PC-9 (cell line): ENCODE measurements around the gene PTPN11. TPM values are rescaled to one million over a fixed set of nuclear protein-coding genes. Genes with fewer than 3 reads are reported as not detected.

Source experiments
- BruUV-seq: library from RNA; stranded (reverse); fragments of 400-500 nt; replicated peaks from 2 replicates; lab custom pipeline; 2021; lab: Mats Ljungman, UMichigan
- CTCF ChIA-PET: fragments of 300-600 bp; sonication (Branson Sonifier 250); formaldehyde crosslinking; loops from one replicate; lab custom pipeline; 2022; ENCODE audit warnings: antibody characterized with exemption; lab: Charles Lee
- POLR2A ChIA-PET: fragments of 300-600 bp; sonication (Branson Sonifier 250); formaldehyde crosslinking; loops from one replicate; lab custom pipeline; 2022; ENCODE audit warnings: antibody characterized with exemption; ENCODE audit not compliant: unreplicated experiment; lab: Charles Lee
- DNase-seq, 2 experiments: peaks; one replicate each; pipeline versions ENCODE4 v3.0.0 to v3.0.0-alpha.2; 2015 to 2022; ENCODE audit warnings: mixed read lengths in 1 of 2
- H2AFZ ChIP-seq: fragments of 200-600 bp; sonication (generic); 2 replicates; pipeline ENCODE4 v1.8.1; 2017; ENCODE audit warnings: antibody characterized with exemption
- H3F3A ChIP-seq: fragments of 200-600 bp; sonication (generic); 2 replicates; pipeline ENCODE4 v1.8.1; 2017; ENCODE audit warnings: antibody characterized with exemption, mild to moderate bottlenecking, low read depth; ENCODE audit not compliant: insufficient read depth
- H3K27ac ChIP-seq: fragments of 200-600 bp; sonication (generic); 2 replicates; pipeline ENCODE4 v1.6.1; 2016; ENCODE audit warnings: mixed run types
- H3K27me3 ChIP-seq: fragments of 200-600 bp; sonication (generic); 2 replicates; pipeline ENCODE4 v1.6.1; 2016; ENCODE audit warnings: low read depth, mixed run types; ENCODE audit not compliant: insufficient read depth
- H3K36me3 ChIP-seq: fragments of 200-600 bp; sonication (generic); 2 replicates; pipeline ENCODE4 v1.6.1; 2016; ENCODE audit warnings: low read depth, mixed run types
- H3K4me1 ChIP-seq: fragments of 200-600 bp; sonication (generic); replicated peaks from 2 replicates; pipeline ENCODE4 v1.6.1; 2016; ENCODE audit warnings: mixed run types; ENCODE audit not compliant: insufficient read depth
- H3K4me2 ChIP-seq: fragments of 200-600 bp; sonication (generic); 2 replicates; pipeline ENCODE4 v1.6.1; 2017; ENCODE audit warnings: mixed run types
- H3K4me3 ChIP-seq: fragments of 200-600 bp; sonication (generic); 2 replicates; pipeline ENCODE4 v1.6.1; 2016; ENCODE audit warnings: mixed run types
- H3K79me2 ChIP-seq: fragments of 200-600 bp; sonication (generic); 2 replicates; pipeline ENCODE4 v1.6.1; 2017; ENCODE audit warnings: low read depth, mixed run types
- H3K9me2 ChIP-seq: fragments of 200-600 bp; sonication (generic); 2 replicates; pipeline ENCODE4 v1.8.1; 2017; ENCODE audit warnings: mild to moderate bottlenecking; ENCODE audit not compliant: insufficient read depth
- H3K9me3 ChIP-seq: fragments of 200-600 bp; sonication (generic); 2 replicates; pipeline ENCODE4 v1.8.1; 2016; ENCODE audit warnings: low read depth; ENCODE audit not compliant: insufficient read depth
- H4K20me1 ChIP-seq: fragments of 200-600 bp; sonication (generic); 2 replicates; pipeline ENCODE4 v1.8.1; 2017; ENCODE audit not compliant: insufficient read depth
- CTCF ChIP-seq: fragments of 200-600 bp; sonication (generic); conservative IDR thresholded peaks from 2 replicates; pipeline ENCODE4 v1.6.1; 2017; ENCODE audit warnings: mixed run types, antibody characterized with exemption, mild to moderate bottlenecking, moderate library complexity
- EZH2 ChIP-seq: fragments of 200-600 bp; sonication (generic); IDR thresholded peaks from 2 replicates; pipeline ENCODE4 v1.8.0; 2017; ENCODE audit warnings: antibody characterized with exemption, low read depth
- intact Hi-C: fragments of 100-400 bp; cut with micrococcal nuclease; formaldehyde crosslinking; loops from one replicate; pipeline ENCODE4 v1.10.0; 2022; ENCODE audit not compliant: unreplicated experiment
- total RNA-seq: library from RNA; stranded (reverse); gene quantifications from 2 replicates; pipeline ENCODE4 v1.2.3, GENCODE V29; 2021

The PTPN11 gene
- total RNA-seq, 1 experiment from 2014 or later: 113 TPM

DNA sequence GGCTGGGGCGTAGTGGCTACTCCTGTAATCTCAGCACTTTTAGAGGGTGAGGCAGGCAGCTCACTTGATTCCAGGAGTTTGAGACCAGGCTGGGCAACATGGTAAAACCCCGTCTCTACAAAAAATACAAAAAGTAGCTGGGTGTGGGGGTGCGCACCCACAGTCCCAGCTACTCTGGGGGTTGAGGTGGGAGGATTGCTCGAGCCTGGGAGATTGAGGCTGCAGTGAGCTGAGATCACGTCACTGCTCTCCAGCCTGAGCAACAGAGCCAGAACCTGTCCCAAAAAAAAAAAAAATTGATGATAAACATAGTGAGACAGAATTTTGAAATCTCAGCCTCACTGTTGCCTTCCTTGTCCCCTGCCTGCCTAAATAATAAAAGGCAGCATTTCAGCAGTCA, 40.0 kb downstream of the PTPN11 start:
- Histone ChIP-seq H3K9me3 (no peaks in the 10 kb centered on the region), H3K27me3 (no peaks in the 10 kb centered on the region), H3K4me1 (no peaks in the 10 kb centered on the region), H3K4me3 (no peak overlapping the region), H2AFZ (no peak overlapping the region), H3K9me2 (no peaks in the 10 kb centered on the region), H3F3A (peaks cover 8% of the 10 kb centered on the region), H3K79me2 (no peaks in the 10 kb centered on the region), H3K36me3 (peaks cover 15% of the 10 kb centered on the region), H4K20me1 (peaks cover 3% of the 10 kb centered on the region; the same call in 1 of the 2 replicates), H3K27ac (no peak overlapping the region), H3K4me2 (no peak overlapping the region)
- no peak for DNase-seq
- no peak for TF ChIP-seq CTCF
- TF ChIP-seq EZH2: no peak
- BruUV-seq: no TSS peak
- ChIA-PET POLR2A (no interaction called here), CTCF (interaction anchor here (0.6 kb wide), 1 partner anchor 514 kb away, joined by 11 read pairs; no protein-coding TSS in a partner anchor)
- intact Hi-C loops: no loop called here

GRCh38 chr12:112463478-112463877, 44.7 kb downstream of the PTPN11 start:
- H3K9me2 ChIP-seq: no peaks in the 10 kb centered on the region
- no peak overlapping the region for H2AFZ ChIP-seq
- intact Hi-C loops: no loop called here
- no peaks in the 10 kb centered on the region for H3K4me1 ChIP-seq
- no peak for DNase-seq
- no peaks in the 10 kb centered on the region for H3K79me2 ChIP-seq
- H3K4me3 ChIP-seq: no peak overlapping the region
- H3K4me2 ChIP-seq: no peak overlapping the region
- ChIA-PET CTCF (no interaction called here), POLR2A (interaction anchor here (0.7 kb wide), 1 partner anchor 14 kb away, joined by 3 read pairs; no protein-coding TSS in a partner anchor)
- TF ChIP-seq CTCF (no peak), EZH2 (no peak)
- H3K9me3 ChIP-seq: no peaks in the 10 kb centered on the region
- H3K27ac ChIP-seq: no peak overlapping the region
- BruUV-seq: no TSS peak
- 0 out of 2 replicates have a peak, but pooled peaks cover 3% of the 10 kb centered on the region for H3K36me3 ChIP-seq
- no peaks in the 10 kb centered on the region; the same call in 1 of the 2 replicates for H3F3A ChIP-seq
- no peaks in the 10 kb centered on the region for H3K27me3 ChIP-seq
- H4K20me1 ChIP-seq: no peaks in the 10 kb centered on the region; the same call in 1 of the 2 replicates

DNA sequence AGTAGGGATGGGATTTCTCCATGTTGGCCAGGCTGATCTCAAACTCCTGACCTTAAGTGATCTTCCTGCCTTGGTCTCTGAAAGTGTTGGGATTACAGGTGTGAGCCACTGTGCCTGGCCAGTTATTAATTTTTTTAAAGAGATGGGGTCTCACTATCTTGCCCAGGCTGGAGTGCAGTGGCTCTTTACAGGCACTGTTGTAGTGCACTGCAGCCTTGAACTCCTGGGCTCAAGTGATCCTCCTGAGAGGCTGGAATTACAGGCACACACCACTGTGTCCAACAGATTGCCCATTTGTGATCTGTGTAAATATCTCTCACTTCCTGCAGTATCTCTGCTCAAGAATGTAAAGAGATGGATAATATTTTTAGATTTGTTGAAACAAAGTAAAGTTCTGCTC, 45.9 kb downstream of the PTPN11 start:
- Histone ChIP-seq H3K4me2 (no peak overlapping the region), H3K4me3 (no peak overlapping the region), H2AFZ (no peak overlapping the region), H3K9me2 (no peaks in the 10 kb centered on the region), H3K9me3 (no peaks in the 10 kb centered on the region), H3K27me3 (no peaks in the 10 kb centered on the region), H4K20me1 (peaks cover 6% of the 10 kb centered on the region; the same call in 1 of the 2 replicates), H3F3A (peaks cover 8% of the 10 kb centered on the region; the same call in 1 of the 2 replicates), H3K4me1 (no peaks in the 10 kb centered on the region), H3K36me3 (0 out of 2 replicates have a peak, but pooled peaks cover 3% of the 10 kb centered on the region), H3K79me2 (no peaks in the 10 kb centered on the region), H3K27ac (no peak overlapping the region)
- ChIA-PET POLR2A (no interaction called here), CTCF (no interaction called here)
- intact Hi-C loops: no loop called here
- DNase-seq: no peak
- no TSS peak for BruUV-seq
- no peak for TF ChIP-seq EZH2
- TF ChIP-seq CTCF: no peak
